ENCODE measurements around the gene PPP2R2C.

DNA sequence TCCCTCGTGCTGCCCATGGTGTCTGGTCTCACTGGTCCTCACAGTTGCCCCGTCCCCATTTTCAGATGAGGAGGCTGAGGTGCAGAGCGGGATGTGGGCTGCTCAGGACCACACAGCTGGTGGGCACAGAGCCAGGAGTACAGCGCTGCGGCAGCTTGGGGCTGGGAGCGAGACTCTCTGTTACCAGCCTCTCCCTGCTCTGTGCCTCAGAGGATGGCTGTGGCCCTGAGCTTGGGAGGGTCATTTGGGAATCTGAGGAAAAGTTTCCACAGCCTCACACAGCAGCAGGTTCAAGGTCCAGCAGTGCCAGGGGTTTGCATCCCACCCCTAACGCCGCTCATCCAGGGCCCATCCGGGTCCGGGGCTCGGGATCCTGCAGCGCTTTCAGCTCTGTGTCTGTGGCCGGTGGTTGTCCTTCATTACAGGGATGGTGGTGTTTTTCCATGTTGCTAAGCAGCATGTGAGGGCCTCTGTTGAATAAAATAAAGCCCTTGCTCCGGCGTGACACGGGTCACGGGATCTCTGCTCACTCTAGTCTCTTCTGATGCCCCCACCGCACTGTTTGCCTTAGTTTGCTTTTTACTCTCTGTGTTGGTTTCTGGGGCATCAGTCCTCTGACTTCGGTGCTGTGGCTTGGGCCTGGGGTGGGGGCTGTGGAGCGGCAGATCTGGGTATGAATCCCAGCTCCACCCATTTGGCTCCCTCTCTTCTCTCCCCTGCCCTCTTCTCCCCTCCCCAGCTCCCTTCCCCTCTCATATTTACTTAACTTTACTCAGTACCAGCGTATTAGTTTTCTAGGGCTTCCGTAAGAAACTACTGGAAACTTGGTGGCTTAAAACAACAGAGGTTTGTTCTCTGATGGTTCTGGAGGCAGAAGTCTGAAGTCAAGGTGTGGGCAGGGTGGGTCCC is 196.3 kb downstream of the PPP2R2C start:
- TF ChIP-seq, protein P1, sequence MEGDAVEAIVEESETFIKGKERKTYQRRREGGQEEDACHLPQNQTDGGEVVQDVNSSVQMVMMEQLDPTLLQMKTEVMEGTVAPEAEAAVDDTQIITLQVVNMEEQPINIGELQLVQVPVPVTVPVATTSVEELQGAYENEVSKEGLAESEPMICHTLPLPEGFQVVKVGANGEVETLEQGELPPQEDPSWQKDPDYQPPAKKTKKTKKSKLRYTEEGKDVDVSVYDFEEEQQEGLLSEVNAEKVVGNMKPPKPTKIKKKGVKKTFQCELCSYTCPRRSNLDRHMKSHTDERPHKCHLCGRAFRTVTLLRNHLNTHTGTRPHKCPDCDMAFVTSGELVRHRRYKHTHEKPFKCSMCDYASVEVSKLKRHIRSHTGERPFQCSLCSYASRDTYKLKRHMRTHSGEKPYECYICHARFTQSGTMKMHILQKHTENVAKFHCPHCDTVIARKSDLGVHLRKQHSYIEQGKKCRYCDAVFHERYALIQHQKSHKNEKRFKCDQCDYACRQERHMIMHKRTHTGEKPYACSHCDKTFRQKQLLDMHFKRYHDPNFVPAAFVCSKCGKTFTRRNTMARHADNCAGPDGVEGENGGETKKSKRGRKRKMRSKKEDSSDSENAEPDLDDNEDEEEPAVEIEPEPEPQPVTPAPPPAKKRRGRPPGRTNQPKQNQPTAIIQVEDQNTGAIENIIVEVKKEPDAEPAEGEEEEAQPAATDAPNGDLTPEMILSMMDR (IDR thresholded peaks at IDR 0.05; ENCODE audit: insufficient read depth, low read length): no peak
- TF ChIP-seq POLR2AphosphoS5 (IDR thresholded peaks at IDR 0.05; ENCODE audit: low read depth) (no peak), SPI1 (IDR thresholded peaks at IDR 0.05; ENCODE audit: borderline replicate concordance, low read depth) (no peak), GABPA (IDR thresholded peaks at IDR 0.05; ENCODE audit: low read depth) (no peak)
- TF ChIP-seq, protein P2, sequence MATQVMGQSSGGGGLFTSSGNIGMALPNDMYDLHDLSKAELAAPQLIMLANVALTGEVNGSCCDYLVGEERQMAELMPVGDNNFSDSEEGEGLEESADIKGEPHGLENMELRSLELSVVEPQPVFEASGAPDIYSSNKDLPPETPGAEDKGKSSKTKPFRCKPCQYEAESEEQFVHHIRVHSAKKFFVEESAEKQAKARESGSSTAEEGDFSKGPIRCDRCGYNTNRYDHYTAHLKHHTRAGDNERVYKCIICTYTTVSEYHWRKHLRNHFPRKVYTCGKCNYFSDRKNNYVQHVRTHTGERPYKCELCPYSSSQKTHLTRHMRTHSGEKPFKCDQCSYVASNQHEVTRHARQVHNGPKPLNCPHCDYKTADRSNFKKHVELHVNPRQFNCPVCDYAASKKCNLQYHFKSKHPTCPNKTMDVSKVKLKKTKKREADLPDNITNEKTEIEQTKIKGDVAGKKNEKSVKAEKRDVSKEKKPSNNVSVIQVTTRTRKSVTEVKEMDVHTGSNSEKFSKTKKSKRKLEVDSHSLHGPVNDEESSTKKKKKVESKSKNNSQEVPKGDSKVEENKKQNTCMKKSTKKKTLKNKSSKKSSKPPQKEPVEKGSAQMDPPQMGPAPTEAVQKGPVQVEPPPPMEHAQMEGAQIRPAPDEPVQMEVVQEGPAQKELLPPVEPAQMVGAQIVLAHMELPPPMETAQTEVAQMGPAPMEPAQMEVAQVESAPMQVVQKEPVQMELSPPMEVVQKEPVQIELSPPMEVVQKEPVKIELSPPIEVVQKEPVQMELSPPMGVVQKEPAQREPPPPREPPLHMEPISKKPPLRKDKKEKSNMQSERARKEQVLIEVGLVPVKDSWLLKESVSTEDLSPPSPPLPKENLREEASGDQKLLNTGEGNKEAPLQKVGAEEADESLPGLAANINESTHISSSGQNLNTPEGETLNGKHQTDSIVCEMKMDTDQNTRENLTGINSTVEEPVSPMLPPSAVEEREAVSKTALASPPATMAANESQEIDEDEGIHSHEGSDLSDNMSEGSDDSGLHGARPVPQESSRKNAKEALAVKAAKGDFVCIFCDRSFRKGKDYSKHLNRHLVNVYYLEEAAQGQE (IDR thresholded peaks at IDR 0.05; ENCODE audit: insufficient replicate concordance, low read depth): no peak

Measured in HL-60 (cell line).